Right cardiac atrium (tissue), 5 donors: ENCODE measurements around the gene TTC39A. TPM values are rescaled to one million over a fixed set of nuclear protein-coding genes. Genes with fewer than 3 reads are reported as not detected.

Experiments
- ATAC-seq, 2 donors: fragments of 200-7000 bp; cut with Tn5 transposase; one replicate each; pipeline versions ENCODE4 v1.8.0 to v1.9.1; 2020; ENCODE audit warnings: moderate library complexity in 2 of 2, mild to moderate bottlenecking in 1 of 2
- DNase-seq, 3 donors: peaks; one replicate each; pipeline ENCODE4 v3.0.0-alpha.2; 2020
- H3K27ac ChIP-seq: one replicate; pipeline ENCODE4 v1.5.1; 2013; ENCODE audit warnings: mild to moderate bottlenecking, low read length, control low read depth, moderate library complexity
- H3K27me3 ChIP-seq: one replicate; pipeline ENCODE4 v1.6.1; 2013; ENCODE audit not compliant: control insufficient read depth, insufficient read depth
- H3K4me1 ChIP-seq: one replicate; pipeline ENCODE4 v1.6.1; 2013; ENCODE audit warnings: low read length; ENCODE audit not compliant: control insufficient read depth, insufficient read depth
- H3K4me3 ChIP-seq: one replicate; pipeline ENCODE4 v1.5.1; 2013; ENCODE audit warnings: low read length, control low read depth
- H3K9me3 ChIP-seq: one replicate; pipeline ENCODE4 v1.6.1; 2013; ENCODE audit warnings: low read length; ENCODE audit not compliant: control insufficient read depth
- WGBS: extraction: QIAGEN DNeasy Blood & Tissue Kit; methylation state at CpG from one replicate; pipeline ENCODE4 v1.1.7; 2013; 5-methylcytosine and 5-hydroxymethylcytosine counted together
- intact Hi-C, 4 donors: fragments of 100-400 bp; cut with DNase I; formaldehyde crosslinking; loops; one replicate each; pipeline versions ENCODE4 v1.11.0 to v1.14.0; 2022 to 2023
- polyA plus RNA-seq: library from polyadenylated mRNA; stranded (reverse); fragments of 200-250 nt; gene quantifications from one replicate; pipeline ENCODE4 v1.2.3, GENCODE V29; 2013
- total RNA-seq, 4 donors: library from RNA; stranded (reverse); fragmentation: NEBNext Ultra II Directional; extraction: Animal tissue kit (Norgen Biotek cat#: 25700); gene quantifications; one replicate each; pipeline ENCODE4 v1.2.1, GENCODE V29; 2021
- donor health status: healthy with polysubstance abuse.
- donor health status: DM: no; HTN: yes; CAD: no.
- donor health status: DM: no; HTN: no; CAD: no.
- donor health status: DM: no; HTN: yes; CAD: no; lungs with severe emphysema.
- donor health status: DM: yes; HTN: yes; CAD: no.

TTC39A gene
- total and polyA plus RNA-seq, 5 donors, result 11.6 to 24.7 (median 15.7) TPM

DNA sequence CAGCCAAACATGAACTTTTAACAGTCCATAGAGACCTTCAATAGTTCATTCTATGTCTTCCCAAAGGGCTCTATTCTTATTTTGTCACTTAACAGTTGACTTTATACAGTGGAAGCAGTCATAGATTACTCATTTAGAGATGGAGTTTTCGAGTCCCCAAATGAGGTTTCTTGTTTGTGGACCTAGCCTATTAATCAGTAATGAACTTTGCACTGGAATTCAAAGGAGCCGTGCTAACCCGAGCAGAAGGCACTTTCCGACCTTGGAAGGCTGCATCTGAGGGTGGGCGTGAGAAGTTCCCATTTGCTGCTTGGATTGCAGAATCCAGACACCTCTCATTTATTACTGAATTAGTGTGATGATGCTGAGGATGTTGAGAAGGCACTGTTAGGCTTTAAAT is 46.4 kb downstream of the TTC39A start:
- intact Hi-C loops, result no loop called here

DNA sequence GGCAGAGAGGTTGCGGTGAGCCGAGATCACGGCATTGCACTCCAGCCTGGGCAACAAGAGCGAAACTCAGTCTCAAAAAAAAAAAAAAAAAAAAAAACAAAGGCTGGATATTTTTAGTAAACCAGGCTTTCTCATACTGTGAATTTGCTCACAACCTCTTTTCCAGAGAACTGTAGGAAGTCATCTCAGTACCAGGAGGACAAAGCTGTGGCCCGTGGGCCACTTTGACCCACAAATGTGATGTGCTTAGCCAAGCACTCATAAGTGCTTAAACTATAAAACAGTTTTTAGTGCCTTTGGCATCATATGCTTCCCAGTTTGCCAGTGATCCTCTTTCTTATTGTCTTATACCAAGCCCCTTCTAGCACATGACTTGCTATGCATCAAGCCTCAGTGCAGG is 47.8 kb downstream of the TTC39A start:
- 75% methylated on average over 5 of the region's 5 CpGs for whole genome bisulfite sequencing

More for the DNA sequence above, 46.4 kb downstream of the TTC39A start:
- ATAC-seq (no peak), DNase-seq (no peak)
- no peaks in the 10 kb centered on the region for H3K27me3 ChIP-seq
- H3K9me3 ChIP-seq, result no peaks in the 10 kb centered on the region
- H3K4me3 ChIP-seq, result no peak overlapping the region
- H3K4me1 ChIP-seq, result peaks cover 6% of the 10 kb centered on the region
- H3K27ac ChIP-seq, result no peak overlapping the region
- 80% methylated on average over 5 of the region's 5 CpGs for WGBS

DNA sequence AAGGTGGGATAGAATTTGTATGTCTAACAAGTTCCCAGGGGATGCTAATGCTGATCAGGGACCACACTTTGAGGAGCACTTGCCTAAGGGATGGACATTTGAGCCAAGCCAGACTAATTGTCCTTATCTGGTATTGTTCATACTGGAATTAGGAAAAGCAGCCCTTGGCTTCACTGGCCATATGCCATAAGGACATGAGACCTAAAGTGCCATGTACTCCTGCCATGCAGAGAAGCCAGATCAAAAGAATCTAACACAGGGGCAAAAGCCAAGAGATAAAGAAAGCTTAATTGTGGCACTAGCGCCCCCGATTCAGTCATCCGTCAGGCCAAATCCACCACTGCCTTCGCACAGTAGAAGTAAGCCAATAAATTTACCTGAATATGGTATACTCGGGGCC is 48.6 kb downstream of the TTC39A start:
- no peak for ATAC-seq
- DNase-seq, result no peak
- no peak overlapping the region for H3K27ac ChIP-seq
- H3K4me1 ChIP-seq, result peaks cover 6% of the 10 kb centered on the region
- H3K27me3 ChIP-seq, result no peaks in the 10 kb centered on the region
- H3K9me3 ChIP-seq, result no peaks in the 10 kb centered on the region
- intact Hi-C loops, result no loop called here
- no peak overlapping the region for H3K4me3 ChIP-seq
- WGBS, result 84% methylated on average over 5 of the region's 5 CpGs

More for the DNA sequence above, 47.8 kb downstream of the TTC39A start:
- peaks cover 6% of the 10 kb centered on the region for H3K4me1 ChIP-seq
- no peaks in the 10 kb centered on the region for H3K27me3 ChIP-seq
- no peak overlapping the region for H3K4me3 ChIP-seq
- no peak overlapping the region for H3K27ac ChIP-seq
- intact Hi-C loops, result no loop called here
- H3K9me3 ChIP-seq, result no peaks in the 10 kb centered on the region
- no peak for DNase-seq
- no peak for ATAC-seq

DNA sequence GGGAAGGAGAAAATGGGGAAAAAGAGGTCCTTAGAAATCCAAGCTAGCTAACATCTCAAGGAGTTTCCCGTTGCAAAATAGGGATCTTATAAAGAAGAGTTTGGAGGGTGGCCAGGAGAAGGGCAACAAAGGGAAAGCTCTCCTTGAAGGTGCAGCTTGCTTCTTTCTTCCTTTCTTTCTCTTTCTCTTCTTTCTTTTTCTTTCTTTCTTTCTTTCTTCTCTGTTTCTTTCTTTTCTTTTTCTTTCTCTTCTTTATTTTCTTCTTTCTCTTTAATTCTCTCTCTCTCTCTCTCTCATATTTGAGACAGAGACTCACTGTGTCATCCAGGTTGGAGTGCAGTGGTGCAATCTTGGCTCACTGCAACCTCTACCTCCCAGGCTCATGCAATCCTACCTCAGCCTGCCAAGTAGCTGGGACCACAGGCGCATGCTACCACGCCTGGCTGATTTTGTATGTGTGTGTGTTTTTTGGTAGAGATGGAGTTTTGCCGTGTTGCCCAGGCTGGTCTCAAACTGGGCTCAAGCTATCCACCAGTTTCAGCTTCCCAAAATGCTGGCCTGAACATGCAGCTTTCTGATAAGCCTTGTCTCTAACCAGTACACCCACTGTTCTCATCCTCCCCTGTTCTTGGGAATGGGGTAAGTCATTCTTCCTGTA is 49.9 kb downstream of the TTC39A start:
- 85% methylated on average over 4 of the region's 4 CpGs for WGBS
- Histone ChIP-seq H3K4me3 (no peak overlapping the region), H3K27ac (no peak overlapping the region), H3K27me3 (no peaks in the 10 kb centered on the region), H3K4me1 (peaks cover 7% of the 10 kb centered on the region), H3K9me3 (no peaks in the 10 kb centered on the region)
- intact Hi-C loops, result no loop called here
- ATAC-seq (no peak), DNase-seq (no peak)

DNA sequence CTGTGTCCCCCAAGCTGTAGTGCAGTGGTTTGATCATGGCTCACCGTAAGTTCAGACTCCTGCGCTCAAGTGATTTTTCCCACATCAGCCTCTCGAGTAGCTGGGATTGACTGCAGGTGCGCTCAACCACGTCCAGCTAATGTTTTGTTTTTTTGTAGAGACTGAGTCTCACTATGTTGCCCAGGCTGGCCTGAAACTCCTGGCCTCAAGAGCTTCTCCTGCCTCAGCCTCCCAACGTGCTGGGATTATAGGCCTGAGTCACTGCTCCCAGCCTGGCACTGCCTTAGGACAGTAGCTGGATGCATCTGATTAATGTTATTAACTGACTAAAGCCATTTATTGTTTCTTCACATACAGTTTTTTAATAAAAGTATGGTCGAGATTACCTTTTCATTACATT is 54.1 kb downstream of the TTC39A start:
- peaks cover 4% of the 10 kb centered on the region for H3K4me1 ChIP-seq
- DNase-seq (no peak), ATAC-seq (no peak)
- H3K27ac ChIP-seq, result no peak overlapping the region
- H3K9me3 ChIP-seq, result no peaks in the 10 kb centered on the region
- no peaks in the 10 kb centered on the region for H3K27me3 ChIP-seq
- H3K4me3 ChIP-seq, result no peak overlapping the region
- WGBS, result 92% methylated on average over 7 of the region's 7 CpGs
- intact Hi-C loops, result no loop called here

DNA sequence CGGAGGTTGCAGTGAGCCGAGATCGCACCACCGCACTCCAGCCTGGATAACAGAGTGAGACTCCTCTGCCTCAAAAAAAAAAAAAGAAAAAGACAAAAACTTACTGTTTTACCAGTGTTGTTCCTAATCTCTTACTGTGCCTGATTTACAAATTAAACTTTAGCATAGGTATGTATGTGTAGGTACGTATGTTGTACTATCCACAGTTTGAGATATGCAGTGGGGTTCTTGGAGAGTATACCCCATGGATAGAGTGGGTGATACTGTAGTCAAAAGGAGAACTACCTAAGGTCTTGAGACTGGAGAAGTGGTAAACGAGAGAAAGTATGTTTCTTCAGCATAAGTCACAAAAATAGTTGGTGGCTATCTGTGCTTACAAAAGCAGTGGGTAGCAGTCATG is 55.7 kb downstream of the TTC39A start:
- Histone ChIP-seq H3K4me3 (no peak overlapping the region), H3K4me1 (peaks cover 1% of the 10 kb centered on the region), H3K27ac (no peak overlapping the region), H3K27me3 (no peaks in the 10 kb centered on the region), H3K9me3 (no peaks in the 10 kb centered on the region)
- no peak for ATAC-seq
- 97% methylated on average over 6 of the region's 6 CpGs for WGBS
- intact Hi-C loops, result no loop called here
- no peak for DNase-seq

DNA sequence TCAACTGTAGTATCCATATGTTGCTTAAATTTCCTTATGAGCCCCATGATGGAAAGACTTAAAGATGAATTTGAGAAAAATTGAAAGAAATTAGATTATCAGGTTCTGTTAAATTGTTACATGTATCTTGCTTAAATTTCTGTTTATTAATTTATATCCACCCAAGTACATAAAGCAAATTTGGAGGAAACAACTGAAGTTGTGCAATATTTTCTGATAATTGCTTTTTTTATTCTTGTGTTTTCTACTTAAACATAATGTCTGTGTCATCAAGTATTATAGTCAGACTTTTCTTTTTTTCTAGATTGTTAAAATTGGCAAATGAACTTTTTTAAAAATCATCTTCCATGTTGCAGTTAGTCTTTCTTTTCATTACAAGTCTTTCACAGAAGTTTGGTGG is 57.4 kb downstream of the TTC39A start:
- H3K9me3 ChIP-seq, result no peaks in the 10 kb centered on the region
- H3K4me3 ChIP-seq, result no peak overlapping the region
- peaks cover 4% of the 10 kb centered on the region for H3K4me1 ChIP-seq
- ATAC-seq (no peak), DNase-seq (no peak)
- no peak overlapping the region for H3K27ac ChIP-seq
- intact Hi-C loops, result no loop called here
- no peaks in the 10 kb centered on the region for H3K27me3 ChIP-seq

DNA sequence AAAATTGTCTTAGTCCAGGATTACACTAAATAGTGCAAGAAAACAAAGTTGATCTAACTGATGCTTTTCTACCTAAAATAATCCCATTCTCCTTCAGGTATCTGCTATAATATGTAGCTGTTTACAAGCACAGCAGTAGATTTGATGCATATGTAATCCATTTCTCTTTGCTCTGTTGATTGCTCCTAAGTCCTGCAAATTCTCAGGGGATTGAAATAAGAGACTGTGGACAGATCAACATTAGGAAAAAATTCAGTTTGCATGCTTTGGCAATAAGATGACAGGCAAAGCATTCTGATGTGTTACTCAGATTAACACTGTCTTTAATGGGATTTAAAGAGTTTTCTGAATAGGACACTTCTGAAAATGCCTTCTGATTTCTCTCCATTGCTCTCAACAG is 59.6 kb downstream of the TTC39A start:
- Histone ChIP-seq H3K4me1 (peaks cover 3% of the 10 kb centered on the region), H3K27ac (no peak overlapping the region), H3K27me3 (no peaks in the 10 kb centered on the region), H3K4me3 (no peak overlapping the region), H3K9me3 (no peaks in the 10 kb centered on the region)
- intact Hi-C loops, result no loop called here
- DNase-seq, result no peak
- ATAC-seq, result no peak

DNA sequence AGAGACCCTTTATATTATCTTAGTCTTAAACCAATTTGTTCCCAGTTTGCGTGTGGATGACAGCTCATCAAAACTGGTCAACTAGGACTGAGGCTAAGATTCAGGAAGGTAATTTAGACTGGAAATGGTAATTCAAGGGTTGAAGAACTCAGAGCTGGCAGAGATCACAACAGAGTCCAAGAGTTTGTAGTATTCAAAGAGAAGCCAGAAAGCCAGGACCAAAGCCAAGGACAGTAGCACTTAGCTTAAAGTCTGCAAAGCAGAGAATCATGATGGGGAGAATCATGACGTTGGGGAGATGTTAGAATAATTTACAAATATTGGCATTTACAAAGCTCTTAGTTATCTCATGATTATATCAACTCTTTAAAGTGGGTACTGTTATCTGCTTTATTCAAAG is 61.7 kb downstream of the TTC39A start:
- H3K27ac ChIP-seq, result no peak overlapping the region
- WGBS, result 49% methylated on average over 2 of the region's 2 CpGs
- H3K27me3 ChIP-seq, result no peaks in the 10 kb centered on the region
- DNase-seq, result no peak
- no peaks in the 10 kb centered on the region for H3K9me3 ChIP-seq
- peaks cover 8% of the 10 kb centered on the region for H3K4me1 ChIP-seq
- peak in 1 of 2 donors; percentile 48 for ATAC-seq
- intact Hi-C loops, result no loop called here
- H3K4me3 ChIP-seq, result no peak overlapping the region

DNA sequence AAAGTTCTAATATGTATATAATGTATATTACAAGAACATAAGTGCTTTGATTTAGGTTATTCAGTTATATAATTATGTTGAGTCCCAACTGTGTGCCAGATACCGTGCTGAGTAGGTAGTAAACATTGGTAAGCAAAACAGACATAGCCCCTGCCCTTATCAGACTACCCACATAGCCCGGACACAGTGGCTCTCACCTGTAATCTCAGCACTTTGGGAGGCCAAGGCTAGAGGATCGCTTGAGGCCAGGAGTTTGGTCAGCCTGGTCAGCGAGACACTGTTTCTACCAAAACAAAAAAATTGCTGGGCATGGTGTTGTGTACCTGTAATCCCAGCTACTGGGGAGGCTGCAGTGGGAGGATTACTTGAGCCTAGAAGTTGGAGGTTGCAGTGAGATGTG is 63.6 kb downstream of the TTC39A start:
- ATAC-seq (no peak), DNase-seq (no peak)
- Histone ChIP-seq H3K4me3 (no peak overlapping the region), H3K27me3 (no peaks in the 10 kb centered on the region), H3K4me1 (peaks cover 10% of the 10 kb centered on the region), H3K9me3 (no peaks in the 10 kb centered on the region), H3K27ac (no peak overlapping the region)
- intact Hi-C loops, result no loop called here
- 98% methylated on average over 4 of the region's 4 CpGs for WGBS

DNA sequence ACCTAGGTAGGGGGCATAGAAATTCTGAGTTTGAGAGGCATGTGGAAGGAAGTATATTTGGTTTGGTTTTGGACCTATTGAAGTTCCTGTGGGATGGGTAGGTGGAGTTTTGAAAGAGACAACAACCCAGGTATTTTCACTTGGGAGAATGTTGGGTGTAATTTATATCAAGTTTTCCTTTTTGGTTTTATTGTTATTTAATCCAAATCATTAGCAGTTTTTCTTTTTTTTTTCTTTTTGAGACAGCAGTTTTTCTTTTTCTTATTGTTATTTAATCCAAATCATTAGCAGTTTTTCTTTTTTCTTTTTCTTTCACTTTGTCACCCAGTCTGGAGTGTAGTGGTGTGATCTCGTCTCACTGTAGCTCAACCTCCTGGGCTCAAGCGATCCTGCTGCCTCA is 64.2 kb downstream of the TTC39A start:
- WGBS, result 97% methylated on average over 2 of the region's 2 CpGs
- no peak for DNase-seq
- intact Hi-C loops, result no loop called here
- H3K4me1 ChIP-seq, result peaks cover 12% of the 10 kb centered on the region
- no peak for ATAC-seq
- no peaks in the 10 kb centered on the region for H3K9me3 ChIP-seq
- no peaks in the 10 kb centered on the region for H3K27me3 ChIP-seq
- no peak overlapping the region for H3K4me3 ChIP-seq
- H3K27ac ChIP-seq, result no peak overlapping the region

DNA sequence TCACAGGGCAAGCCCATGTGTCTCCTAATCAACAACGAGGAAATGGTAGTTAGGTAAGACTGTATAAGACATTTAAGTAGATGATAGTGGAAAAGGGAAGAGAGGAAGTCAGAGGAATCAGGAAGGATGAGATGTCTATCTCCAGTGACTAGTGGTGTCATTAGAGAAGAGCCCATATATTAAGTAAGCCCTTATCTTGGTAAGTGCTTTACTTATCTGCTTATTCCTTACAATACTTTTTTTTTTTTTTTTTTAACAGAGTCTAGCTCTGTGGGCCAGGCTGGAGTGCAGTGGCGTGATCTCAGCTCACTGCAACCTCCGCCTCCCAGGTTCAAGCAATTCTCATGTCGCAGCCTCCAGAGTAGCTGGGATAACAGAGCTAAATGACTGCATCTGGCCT is 64.7 kb downstream of the TTC39A start:
- no peak for DNase-seq
- Histone ChIP-seq H3K4me1 (peaks cover 12% of the 10 kb centered on the region), H3K27ac (no peak overlapping the region), H3K9me3 (no peaks in the 10 kb centered on the region), H3K27me3 (no peaks in the 10 kb centered on the region), H3K4me3 (no peak overlapping the region)
- ATAC-seq, result no peak
- WGBS, result 81% methylated on average over 4 of the region's 4 CpGs
- intact Hi-C loops, result no loop called here
